NCI-H1694 treated with DMSO at 0.1 percent for 48 hours (cell line): ENCODE data around the gene PRKN.

Experiments used
- DNase-seq: peaks from one replicate; lab custom pipeline; 2025; lab: John Stamatoyannopoulos, UW

The PRKN gene

DNA sequence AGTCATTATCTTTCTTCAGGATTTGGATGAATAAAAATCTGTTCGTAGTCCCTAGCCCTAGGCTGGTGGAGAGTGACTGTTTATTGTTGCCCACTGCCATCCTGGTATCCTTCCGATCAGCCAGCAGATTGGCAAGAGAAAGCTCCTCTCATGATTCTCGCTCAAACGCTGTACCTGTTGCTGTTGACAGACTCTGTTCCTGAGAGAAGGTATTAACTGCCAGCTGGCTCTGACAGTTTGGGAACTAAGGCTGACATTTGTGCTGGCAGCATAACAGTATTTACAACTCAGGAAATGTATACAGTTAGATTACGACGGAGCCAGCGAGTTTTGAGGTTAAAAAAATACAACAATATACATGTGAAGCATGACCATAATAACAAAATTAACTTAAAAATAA is 674.5 kb downstream of the PRKN start:
- no peak for DNase-seq

DNA sequence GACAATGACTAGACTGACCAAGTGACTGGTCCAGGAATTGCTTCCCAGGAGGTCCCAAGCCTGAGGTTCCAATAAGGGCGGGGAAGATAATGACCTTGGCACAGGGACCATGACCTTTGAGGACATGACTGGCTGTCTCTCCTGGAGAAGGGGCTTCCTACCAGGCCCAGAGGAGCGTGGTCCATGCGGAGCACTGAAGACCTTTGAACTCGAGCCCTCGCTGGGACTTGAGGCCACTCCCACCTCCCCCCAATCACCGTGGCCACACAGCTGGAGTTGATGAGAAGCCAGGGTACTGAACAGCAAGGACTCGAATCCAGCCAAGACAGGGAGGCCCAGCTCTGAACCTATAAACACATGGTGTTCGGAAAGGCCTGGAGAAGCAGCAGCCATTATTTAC is 677.0 kb downstream of the PRKN start:
- DNase-seq: no peak

DNA sequence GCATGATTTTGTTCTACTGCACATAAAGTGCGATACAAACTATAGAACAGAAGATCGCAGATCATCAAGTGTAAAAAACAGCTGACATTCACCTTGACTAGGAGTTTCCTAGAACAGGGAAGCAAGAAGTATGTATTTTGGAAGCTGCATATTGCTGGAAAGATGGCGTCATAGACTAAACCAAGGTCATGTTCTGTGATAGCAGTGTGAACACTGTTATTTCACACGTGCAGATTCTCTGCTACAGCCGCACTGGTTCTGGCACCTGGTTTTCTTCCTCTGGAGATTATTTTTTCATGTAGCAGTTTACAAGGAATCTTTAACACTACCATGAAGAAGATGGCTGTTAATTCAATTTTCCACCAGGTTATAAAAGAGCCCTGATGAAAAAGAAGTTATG is 681.2 kb downstream of the PRKN start:
- no peak for DNase-seq

DNA sequence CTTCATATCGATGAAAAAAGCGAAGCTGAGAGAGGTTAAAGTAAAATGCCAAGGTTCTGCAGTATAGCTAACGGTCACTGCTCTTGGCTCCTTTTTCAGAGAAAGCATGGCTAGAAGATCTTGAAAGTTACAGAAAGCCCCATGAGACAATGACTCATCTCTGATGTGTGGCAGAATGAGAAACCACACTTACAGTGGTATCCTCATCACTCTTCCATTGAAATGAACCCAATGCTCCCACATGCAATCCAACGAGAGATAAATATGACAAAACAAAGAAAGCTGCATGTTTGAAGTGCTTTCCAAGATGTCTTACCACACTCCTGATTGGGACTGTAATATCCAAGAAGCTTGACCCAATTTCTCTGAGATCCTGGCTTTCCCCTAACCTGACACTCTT is 694.9 kb downstream of the PRKN start:
- DNase-seq: no peak

DNA sequence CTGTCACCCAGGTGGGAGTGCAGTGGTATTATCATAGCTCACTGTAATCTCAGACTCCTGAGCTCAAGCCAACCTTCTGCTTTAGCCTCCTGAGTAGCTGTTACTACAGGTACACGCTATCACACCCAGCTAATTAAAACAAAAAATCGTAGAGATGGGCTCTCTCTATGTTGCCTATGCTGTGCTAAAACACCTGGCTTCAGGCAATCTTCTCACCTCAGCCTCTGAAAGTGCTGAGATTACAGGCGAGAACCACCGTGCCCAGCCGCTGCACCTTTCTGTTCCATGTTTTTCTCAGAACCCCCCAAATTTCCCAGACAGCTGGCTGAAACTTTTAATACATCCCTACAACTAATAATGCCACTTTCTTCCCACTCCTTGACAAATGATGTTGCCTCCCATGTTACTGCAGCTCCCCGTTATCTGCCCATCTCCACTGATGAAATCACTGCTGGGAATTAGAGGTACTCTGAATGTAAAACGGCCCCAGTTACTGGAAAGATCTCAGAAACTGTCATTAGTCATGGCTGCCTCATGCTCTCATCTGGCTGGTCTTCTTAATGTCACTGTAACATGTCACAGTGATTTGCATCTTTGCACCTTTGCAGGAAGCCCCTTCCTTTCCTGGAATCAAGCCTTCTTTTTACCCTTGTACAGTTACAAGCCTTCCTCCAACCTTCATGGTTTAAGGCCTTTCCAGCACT is 697.5 kb downstream of the PRKN start:
- DNase-seq: no peak

DNA sequence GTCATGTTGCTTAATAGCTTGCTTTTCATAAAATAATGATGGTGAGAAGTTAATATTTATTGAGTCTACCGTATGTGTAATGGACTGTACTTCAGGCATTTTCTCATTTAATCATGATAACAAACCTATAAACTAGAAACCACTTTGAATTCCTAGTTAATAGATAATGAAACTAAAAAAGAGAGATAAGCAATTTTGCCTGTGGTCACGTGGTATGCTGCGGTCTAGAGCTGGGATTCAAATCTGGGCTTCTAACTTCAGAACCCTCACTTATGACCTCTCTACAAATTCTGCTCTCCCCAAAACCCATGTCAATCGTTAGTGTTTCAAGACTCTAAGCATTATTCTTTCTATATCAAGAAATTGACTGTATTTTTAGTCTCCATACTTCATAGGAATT is 700.7 kb downstream of the PRKN start:
- no peak for DNase-seq

DNA sequence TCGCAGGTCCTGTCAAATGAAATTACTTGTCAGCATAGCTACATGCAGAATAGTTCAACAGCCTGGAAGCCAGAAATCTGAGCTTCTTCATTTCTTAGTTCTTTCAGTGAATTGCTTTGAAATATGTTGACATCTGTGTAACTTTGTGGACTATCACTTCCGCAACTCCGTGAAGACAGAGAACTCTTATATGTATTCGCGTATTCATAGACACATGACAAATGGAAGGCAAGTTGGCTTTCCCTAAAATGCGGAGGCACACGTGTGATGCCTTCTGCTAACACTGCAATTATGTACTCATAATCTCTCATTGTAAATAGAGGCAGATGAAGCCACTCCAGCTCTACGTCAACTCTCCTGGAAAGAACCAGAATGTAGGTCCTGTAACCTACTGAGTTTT is 701.5 kb downstream of the PRKN start:
- no peak for DNase-seq

DNA sequence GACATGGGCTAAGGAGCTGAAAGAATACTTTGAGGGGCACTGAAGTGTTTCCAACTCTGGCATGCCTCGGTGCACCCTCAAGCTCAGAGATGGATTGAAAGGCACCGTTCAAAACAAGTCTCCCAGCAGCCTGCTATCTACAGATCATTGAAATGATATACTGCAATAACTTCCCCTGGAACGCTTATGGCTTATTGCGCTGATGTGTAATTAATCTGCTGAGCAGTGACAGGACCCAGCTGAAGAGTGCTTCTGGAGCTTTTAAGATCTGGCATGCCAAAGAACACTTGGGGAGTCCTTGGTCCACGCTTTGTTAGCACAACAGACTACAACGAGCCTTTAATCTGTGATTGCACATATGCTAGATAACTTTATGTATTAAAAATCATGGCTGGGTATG is 708.2 kb downstream of the PRKN start:
- DNase-seq: no peak

DNA sequence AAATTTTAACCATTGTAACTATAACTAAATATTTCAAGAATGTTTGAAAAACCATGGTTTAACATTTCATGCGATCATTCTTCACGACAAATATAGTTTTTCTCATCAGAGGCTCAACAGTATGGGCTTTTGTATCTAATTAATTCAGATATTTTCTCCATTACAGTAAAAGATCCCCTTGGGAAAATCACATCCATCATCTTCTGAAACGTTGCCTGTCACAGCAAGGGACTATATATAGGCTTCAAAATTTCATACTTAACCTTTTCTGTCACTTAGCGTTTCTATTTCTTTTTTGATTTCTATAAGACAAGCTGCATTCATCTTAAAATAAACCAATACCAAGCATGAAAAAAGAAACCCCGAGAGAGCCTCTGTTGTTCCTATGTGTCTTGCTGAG is 710.0 kb downstream of the PRKN start:
- DNase-seq: no peak

DNA sequence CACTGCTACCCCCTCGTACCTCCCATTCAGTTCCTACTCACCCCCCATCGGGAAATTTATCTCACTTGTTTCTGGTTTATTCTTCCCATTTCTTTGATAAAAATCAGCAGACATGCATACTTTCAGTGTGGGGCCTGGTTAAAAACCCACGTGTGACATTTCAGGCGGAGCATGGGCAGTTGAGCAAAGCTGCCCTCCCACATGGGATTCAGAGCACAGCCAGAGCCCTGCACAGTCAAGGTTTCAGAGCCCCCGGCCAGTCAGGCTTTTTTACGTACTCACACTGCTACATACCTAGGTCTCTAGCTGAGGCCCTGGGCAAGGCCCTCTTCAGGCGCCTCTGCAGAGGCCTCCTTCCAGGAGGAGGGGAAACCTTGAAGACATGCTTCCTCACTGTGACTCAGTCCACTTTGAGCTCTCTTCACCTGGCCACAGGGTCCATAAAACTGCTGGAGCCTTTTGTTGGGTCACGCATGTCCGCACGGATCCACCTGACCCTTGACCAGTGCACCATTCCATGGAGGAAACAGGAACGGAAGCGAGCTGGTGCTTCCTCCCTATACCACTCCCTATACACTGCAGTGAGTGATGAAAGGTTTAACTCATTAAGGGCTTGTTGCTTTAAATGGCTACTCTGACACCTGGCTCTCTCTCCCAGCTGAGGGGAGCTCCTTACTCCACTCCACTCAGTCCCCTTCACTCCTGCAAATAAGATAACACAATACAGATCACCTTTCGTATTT is 713.3 kb downstream of the PRKN start:
- DNase-seq: no peak

DNA sequence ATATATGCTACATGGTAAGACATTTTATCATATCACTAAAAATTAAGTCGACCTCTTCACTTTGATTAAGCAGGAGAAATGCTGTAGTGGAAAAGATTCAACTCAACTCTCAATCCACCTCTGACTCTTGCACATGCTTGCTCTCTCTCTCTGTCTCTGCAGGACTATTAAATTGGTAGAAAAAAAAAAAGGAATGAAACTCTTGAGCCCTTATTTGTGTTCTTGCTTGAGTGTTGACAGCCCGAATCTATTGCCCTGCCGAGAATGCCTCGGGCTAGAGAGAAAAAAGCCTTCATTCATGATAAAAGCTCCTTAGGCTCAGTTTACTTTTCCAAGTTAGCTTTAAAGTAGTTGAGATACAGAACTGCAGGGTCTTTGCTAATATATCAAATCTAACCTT is 722.2 kb downstream of the PRKN start:
- DNase-seq: no peak

DNA sequence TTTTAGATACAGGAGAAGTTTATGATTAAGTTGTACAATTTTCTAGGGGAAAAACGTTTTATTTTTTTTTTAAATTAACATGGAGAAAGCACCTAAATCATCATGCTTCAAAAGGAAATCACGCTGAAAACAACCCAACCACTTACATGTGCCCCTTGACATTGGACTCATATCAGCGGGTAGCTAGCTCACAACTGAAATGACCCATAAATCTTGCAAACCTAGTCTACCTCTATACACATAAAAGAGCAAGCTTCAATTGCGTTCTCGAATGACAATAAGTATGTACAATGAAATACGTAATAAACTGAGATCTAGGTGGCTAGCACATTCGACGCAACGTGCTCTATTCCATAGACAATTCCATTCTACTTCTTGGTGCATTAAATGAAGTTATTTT is 730.8 kb downstream of the PRKN start:
- no peak for DNase-seq

DNA sequence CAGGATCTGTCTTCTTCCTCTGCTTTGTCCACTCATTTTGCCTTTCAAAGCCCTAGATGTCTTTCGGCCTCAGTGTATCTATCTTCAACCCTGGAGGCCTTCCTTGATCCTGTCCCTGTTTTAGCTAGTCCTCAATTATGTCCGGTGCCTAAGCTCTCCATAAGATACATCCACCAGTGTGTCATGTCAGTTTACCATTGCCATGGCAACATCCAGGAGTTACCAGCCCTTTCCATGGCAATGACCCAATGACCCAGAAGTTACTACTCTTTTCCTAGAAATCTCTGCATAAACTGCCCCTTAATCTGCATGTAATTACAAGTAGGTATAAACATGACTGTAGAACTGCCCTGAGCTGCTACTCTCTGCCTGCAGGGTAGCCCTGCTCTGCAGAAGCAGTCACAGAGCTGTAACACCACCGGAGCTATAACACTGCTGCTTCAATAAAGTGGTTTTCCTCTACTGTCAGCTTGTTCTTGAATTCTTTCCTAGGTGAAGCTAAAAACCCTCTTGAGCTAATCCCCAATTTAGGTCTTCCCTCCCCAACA is 741.6 kb downstream of the PRKN start:
- no peak for DNase-seq

DNA sequence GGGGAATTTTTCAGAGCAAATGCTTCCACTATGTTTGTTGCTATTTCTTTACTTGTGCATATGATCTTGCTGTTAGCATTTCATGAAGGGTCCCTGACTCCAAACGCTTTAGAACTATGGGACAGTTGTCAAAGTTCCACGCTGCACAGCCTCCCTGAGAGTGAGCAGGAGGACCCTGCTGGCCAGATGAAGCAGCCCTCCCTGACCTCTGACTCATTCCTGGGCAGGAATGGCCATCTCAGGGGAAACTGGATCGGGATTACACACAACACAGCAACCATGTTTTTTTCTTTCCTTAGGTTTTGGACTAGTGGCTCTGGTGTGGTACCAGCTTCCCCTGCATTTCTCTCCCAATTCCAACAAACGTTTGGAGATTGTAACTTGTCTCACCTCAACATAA is 742.9 kb downstream of the PRKN start:
- DNase-seq: no peak

DNA sequence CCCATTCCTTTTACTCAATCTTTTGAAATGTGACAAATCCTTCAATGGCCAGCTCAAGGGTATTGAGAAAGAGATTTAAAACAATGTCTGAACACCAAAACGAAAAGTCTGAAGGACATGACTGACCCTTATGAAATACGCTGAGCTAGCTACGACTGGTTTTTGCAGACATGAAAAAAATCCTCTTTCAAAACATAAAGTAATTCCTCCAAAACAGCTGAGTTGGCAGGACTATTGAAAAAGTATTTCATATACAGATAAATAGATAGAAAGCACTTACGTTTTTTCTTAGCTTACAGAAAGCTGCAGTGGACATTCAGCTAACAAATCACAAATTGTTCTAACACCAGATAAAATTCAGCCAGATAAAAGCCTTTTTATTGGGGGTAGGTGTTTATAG is 751.0 kb downstream of the PRKN start:
- no peak for DNase-seq

DNA sequence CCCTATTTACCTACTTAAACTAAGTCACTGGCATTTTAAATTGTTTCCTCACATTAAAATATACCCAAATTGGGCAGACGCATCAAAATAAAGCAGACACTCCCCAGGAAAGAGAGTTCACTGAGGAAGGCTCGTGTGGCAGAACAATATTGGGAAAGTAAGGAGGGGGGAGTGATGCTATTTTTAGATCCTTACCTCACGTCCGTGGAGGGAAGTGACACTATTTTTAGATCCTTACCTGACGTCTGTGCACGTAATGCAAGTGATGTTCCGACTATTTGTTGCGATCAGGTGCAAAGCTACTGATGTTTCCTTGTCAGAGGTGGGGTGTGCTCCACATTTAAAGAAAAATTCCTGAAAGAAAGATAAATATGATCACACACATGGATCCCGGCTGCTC is 754.5 kb downstream of the PRKN start:
- no peak for DNase-seq

DNA sequence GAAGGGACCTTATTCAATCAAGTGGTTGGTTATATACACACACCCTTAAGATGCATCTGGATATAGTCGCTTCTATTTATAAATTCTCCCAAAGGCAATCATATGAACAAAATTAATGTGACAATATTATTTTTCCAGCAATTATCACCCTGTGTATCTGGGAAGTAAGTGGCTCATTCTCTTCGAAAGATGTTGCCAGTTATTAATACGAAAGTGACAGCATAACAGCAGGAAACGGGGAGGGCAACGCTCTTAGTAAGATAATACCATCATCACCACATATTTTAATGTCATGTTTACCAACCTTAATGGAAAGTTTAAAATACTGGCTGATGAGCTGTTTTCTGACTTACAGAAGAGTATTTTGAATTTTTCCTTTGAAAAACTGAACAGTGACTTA is 756.5 kb downstream of the PRKN start:
- DNase-seq: no peak

DNA sequence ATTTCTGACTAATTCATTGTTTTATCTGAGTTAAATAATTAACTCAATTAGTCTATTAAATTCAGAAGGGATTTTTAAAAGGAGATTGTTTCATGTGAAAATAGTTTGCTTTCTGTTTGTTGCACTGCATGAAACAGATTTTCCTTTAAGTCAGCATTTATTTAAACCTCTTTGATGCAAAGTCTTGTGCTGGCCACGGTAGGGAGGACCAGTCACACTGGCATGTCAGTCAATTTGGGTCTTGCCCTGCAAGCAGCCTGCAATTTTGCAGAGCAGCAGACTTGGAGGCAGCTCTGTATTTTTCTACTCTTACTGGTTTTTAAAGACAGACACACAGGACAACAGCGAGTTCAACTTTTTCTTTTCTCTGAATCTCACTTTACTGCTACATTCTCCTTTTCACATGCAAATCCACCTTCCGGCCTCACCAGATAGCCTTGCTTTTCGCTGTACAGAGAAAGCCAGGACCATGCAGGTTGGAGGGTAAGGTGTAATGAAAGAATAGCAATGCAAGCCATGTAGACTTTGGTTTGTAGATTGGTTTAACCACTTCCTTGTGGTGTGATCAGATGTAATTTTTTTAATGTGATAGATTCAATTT is 763.8 kb downstream of the PRKN start:
- DNase-seq: no peak

DNA sequence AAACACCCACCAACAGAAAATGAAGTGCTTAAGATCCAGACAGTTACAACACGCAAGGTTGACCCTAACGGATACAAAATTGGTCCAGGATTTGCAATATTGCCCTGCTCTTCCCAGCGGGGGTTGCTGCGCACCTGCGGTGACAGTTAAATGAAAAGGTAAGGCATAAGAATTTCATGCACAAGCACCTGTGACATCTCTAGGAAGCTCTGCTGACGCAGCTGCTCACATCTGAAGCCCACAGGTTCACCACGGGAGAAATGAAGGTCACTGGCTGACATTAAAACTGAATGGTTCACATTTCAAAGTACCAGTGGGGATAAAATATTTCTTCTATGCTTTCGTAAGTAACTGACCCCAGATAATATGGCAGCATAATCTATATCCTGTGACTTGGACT is 764.4 kb downstream of the PRKN start:
- DNase-seq: no peak

DNA sequence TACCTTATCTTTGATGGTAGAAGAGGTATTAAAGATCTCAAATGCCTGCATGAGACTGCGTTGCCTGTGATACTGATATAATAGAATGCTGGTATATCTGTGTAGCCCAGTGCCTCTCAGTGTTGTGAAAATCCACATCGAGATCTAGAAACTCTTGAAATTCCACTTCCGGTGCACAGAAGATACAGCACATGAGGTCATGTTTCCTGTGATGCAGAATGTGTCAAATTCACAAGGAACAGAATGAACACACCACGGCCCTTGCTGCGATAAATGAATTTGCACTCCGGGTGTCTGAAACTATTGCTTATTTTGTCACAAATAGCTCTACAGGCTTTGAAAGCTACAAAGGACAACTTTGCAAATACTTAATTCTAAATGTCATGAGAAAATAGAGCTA is 765.8 kb downstream of the PRKN start:
- no peak for DNase-seq

DNA sequence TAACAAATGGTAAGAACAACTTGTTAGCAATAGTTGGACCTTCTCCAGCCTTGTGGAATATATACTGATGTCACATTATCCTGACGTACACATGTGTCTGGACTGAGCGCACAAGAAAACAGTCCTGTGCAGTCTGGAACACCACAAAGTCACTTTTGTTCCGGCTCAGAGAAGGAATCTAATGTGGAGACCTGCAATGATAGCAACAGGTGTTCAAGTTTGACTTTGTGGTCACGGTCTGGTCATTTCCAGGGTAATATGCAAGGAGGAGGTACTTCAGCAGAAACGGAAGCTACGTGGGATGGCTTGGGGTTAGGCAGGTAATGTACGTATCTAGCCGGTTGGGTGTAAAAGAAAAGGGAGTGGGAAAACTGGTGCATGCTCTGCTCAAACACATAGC is 766.5 kb downstream of the PRKN start:
- no peak for DNase-seq

DNA sequence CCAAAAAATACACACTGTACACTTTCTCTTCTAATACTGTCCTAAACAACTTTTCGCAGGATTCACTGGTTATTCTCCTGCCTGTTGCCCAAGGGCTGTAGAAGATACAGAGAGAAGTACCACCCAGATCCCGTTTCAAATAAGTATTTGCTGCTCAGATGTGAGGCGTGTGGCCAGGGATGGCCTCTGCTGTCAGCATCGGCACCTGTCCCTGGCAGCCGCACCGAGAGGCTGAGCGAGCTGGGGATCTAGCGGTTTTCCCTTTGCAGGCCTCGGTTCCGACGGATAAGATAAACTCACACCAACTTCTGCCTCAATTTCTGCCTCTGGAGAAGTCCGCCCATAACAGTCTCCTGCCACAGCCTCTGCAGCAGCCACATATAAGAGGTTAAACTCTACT is 768.5 kb downstream of the PRKN start:
- DNase-seq: no peak

DNA sequence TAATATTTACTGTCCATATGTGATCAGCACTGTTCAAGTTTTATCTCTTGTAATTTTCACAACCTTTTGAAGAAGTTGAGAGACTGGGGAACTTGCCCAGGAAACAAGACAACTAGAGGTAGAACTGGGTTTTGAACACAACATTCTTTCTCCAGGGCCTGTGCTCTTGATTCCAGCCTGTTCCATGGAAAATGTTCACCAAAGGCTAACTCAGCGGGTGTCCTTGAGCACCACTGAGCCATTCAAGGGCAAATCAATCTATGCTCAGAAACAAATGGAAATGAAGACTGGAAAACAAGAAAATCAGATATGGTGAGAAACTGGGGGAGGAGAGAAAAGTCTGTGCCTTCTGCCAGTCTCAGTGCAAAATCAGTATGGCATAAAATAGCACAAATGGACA is 771.5 kb downstream of the PRKN start:
- DNase-seq: no peak
